Neural crest cell (in vitro differentiated cells): ENCODE measurements around the gene TEX29. TPM values are rescaled to one million over a fixed set of nuclear protein-coding genes. Genes with fewer than 3 reads are reported as not detected.

Experiments
- DNase-seq: peaks from one replicate; pipeline ENCODE4 v3.0.0; 2021; ENCODE audit warnings: low read depth, mixed read lengths, low spot score
- H3K27ac Mint-ChIP-seq: one replicate; pipeline ENCODE4 v1.8.0; 2021; ENCODE audit warnings: mild to moderate bottlenecking, mixed read lengths; ENCODE audit not compliant: unreplicated experiment
- H3K27me3 Mint-ChIP-seq: 2 replicates; pipeline ENCODE4 v1.8.0; 2021; ENCODE audit warnings: low read depth, mild to moderate bottlenecking, mixed read lengths
- H3K36me3 Mint-ChIP-seq: 2 replicates; pipeline ENCODE4 v1.8.0; 2021; ENCODE audit warnings: low read depth, mild to moderate bottlenecking, mixed read lengths
- H3K4me1 Mint-ChIP-seq: 2 replicates; pipeline ENCODE4 v1.8.0; 2021; ENCODE audit warnings: mixed read lengths
- H3K4me3 Mint-ChIP-seq: one replicate; pipeline ENCODE4 v1.8.0; 2021; ENCODE audit warnings: mild to moderate bottlenecking, mixed read lengths
- H3K9me3 Mint-ChIP-seq: 2 replicates; pipeline ENCODE4 v1.8.0; 2021; ENCODE audit warnings: mixed read lengths
- total RNA-seq: library from RNA; stranded (reverse); gene quantifications from 2 replicates; pipeline ENCODE4 v1.2.1, GENCODE V29; 2021
- TF ChIP-seq, protein P1 (sequence below): fragments of 200-600 bp; sonication (generic); conservative IDR thresholded peaks from 2 replicates; pipeline ENCODE4 v1.5.0; 2021; ENCODE audit warnings: antibody characterized with exemption, mild to moderate bottlenecking

Gene TEX29
- total RNA-seq, 1 donor from 2014 or later: not detected

DNA sequence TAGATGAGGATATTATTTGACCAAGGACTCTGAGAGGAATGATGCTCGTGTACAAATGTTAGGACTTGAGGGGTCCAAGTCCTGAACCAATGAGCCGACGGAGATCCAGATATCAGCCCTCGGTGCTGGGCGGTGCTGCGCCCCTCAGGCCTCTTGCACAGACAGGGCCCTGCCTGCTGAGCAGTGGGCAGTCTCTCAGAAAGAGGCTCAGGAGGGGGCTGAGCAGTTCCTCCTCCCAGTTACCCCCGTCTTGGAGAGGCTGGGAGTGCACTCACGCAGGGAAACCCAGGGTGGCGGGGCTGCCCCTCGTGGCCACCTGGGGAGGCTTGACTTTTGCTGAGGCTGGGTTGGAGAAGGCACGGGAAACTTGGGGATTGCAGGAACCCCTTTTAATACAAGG, 18.4 kb downstream of the TEX29 start:
- TF ChIP-seq, protein P1, sequence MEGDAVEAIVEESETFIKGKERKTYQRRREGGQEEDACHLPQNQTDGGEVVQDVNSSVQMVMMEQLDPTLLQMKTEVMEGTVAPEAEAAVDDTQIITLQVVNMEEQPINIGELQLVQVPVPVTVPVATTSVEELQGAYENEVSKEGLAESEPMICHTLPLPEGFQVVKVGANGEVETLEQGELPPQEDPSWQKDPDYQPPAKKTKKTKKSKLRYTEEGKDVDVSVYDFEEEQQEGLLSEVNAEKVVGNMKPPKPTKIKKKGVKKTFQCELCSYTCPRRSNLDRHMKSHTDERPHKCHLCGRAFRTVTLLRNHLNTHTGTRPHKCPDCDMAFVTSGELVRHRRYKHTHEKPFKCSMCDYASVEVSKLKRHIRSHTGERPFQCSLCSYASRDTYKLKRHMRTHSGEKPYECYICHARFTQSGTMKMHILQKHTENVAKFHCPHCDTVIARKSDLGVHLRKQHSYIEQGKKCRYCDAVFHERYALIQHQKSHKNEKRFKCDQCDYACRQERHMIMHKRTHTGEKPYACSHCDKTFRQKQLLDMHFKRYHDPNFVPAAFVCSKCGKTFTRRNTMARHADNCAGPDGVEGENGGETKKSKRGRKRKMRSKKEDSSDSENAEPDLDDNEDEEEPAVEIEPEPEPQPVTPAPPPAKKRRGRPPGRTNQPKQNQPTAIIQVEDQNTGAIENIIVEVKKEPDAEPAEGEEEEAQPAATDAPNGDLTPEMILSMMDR: no peak
- Mint-ChIP-seq H3K9me3 (peaks cover 3% of the 10 kb centered on the region), H3K36me3 (peaks cover 3% of the 10 kb centered on the region), H3K4me3 (no peak overlapping the region), H3K4me1 (no peaks in the 10 kb centered on the region), H3K27me3 (no peaks in the 10 kb centered on the region), H3K27ac (no peak overlapping the region)
- DNase-seq: no peak

DNA sequence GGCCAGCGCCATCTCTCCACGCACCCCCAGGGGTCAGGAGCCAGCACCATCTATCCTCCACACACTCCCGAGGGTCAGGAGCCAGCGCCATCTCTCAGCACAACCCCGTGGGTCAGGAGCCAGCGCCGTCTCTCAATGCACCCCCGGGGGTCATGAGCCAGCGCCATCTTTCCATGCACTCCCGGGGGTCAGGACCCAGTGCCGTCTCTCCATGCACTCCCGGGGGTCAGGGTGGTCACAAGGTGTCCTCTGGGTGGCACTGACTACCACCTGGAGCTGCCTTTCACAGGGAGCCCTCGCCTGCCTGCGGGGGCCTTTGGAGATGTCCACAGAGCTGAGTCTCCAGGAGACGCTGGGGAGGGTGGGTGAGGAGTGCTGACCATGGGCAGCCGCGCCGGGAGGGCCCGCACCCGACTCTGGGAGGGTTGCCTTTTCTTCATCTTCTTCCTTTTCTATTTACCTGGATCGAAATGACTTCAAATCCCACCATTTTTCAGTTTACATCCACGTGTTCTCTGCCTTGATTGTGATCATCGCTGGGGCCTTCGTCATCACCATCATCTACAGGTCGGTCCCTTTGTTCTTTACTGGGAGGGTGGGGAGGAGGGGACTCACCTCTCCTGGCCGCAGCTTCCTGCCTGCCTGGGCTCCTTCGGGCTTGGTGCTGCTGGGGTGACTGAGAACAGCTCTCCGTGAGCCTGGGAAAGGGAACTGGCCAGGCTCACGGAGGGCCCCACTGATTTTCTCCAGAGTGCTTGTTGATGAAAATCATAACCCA, 19.1 kb downstream of the TEX29 start:
- Mint-ChIP-seq H3K27ac (peak overlapping the region; percentile 11), H3K36me3 (no peaks in the 10 kb centered on the region), H3K4me3 (no peak overlapping the region), H3K27me3 (no peaks in the 10 kb centered on the region), H3K4me1 (no peaks in the 10 kb centered on the region), H3K9me3 (no peaks in the 10 kb centered on the region)
- DNase-seq: no peak
- TF ChIP-seq, protein P1: no peak

DNA sequence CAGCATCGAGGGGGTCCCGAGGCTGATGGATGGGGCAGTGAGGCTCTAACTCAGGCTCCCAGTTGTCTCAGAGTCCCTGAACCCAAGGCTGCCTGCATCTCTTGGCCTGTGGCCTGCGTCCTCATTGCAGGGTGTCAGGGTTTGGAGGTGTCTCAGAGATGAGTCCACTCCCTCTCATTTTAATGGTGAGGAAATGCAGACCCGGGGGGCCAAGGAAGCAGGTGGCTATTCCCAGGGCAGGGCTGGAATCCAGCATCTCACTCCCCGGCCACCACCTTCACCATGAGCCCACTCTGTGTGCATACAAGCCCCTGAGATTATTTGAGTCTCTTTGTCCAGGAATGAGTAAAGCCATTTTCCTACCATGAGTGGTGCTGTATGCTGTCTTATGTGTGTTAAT, 21.4 kb downstream of the TEX29 start:
- Mint-ChIP-seq H3K27ac (no peak overlapping the region), H3K4me3 (no peak overlapping the region), H3K9me3 (no peaks in the 10 kb centered on the region), H3K4me1 (no peaks in the 10 kb centered on the region), H3K27me3 (no peaks in the 10 kb centered on the region), H3K36me3 (no peaks in the 10 kb centered on the region)
- DNase-seq: no peak
- TF ChIP-seq, protein P1: no peak

DNA sequence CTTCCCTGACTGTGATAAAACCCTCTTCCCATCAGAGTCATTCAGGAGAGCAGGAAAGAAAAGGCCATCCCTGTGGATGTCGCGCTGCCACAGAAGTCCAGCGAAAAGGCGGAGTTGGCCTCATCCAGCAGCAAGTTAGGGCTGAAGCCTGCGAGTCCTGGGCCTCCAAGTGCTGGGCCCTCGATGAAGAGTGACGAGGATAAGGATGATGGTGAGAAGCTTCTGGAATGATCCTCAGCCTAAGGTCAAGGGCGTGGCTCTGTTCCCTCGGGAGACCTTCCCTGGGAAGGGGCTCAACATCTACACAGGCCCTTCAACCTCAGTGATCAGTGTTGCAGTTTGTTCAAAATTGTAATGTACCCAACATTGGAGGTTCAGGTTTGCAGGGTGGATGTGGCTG, 22.3 kb downstream of the TEX29 start:
- Mint-ChIP-seq H3K4me3 (no peak overlapping the region), H3K27me3 (no peaks in the 10 kb centered on the region), H3K36me3 (no peaks in the 10 kb centered on the region), H3K27ac (no peak overlapping the region), H3K9me3 (no peaks in the 10 kb centered on the region), H3K4me1 (no peaks in the 10 kb centered on the region)
- TF ChIP-seq, protein P1: no peak
- DNase-seq: no peak

DNA sequence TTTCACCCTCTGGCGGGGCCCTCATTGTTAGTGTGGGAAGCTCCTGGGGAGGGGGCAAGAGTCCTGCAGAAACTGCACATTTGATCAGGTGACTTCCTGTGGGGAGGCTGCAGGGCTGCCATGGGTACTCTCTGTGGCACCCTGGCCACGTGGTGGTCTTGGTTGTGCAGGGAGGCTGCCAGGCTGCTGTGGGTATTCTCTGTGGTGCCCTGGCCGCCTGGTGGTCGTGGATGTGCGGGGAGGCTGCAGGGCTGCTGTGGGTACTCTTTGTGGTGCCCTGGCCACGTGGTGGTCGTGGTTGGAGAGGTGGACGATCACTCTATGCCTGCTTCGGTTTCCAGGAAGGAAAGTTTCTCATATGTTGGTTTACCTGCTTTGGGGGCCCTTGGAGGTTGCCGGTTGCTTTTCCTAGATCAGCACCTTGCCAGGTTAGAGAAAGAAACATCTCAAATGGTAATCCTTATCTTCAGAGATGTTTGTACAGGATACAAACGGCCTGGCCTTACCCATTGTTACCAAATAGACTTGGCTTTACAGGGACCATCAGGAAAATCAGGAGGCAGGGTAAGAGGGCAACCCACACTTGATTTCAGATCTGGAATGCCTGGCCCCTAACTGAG, 22.9 kb downstream of the TEX29 start:
- TF ChIP-seq, protein P1: no peak
- no peak overlapping the region for H3K4me3 Mint-ChIP-seq
- no peak for DNase-seq
- H3K4me1 Mint-ChIP-seq: no peaks in the 10 kb centered on the region
- no peak overlapping the region for H3K27ac Mint-ChIP-seq
- peaks cover under 1% of the 10 kb centered on the region for H3K9me3 Mint-ChIP-seq
- no peaks in the 10 kb centered on the region for H3K27me3 Mint-ChIP-seq
- H3K36me3 Mint-ChIP-seq: peaks cover under 1% of the 10 kb centered on the region
